ENCODE measurements around the gene NTN5. TPM values are rescaled to one million over a fixed set of nuclear protein-coding genes. Genes with fewer than 3 reads are reported as not detected.

The NTN5 gene
- total and polyA plus RNA-seq, 9 of the 15 experiments (the other 6 are each of a cell fraction or from before 2014, with no cell fraction given), result not detected

GRCh38 chr19:48637449-48637947 lies 35.3 kb downstream of the NTN5 start (continued):
- TF ChIP-seq SOX6 (IDR thresholded peaks at IDR 0.05) (0 out of 2 replicates have a peak, but pooled peaks have one; percentile 49), MAFG (tag; conservative IDR thresholded peaks at IDR 0.05) (no peak), ZNF384 (IDR thresholded peaks at IDR 0.05; ENCODE audit: low read depth, low read length) (peak; percentile 85), FIP1L1 (IDR thresholded peaks at IDR 0.05; ENCODE audit: low read depth, low read length, poor library complexity, severe bottlenecking) (peak; percentile 71), ZNF263 (CRISPR knock-in tag; IDR thresholded peaks at IDR 0.05; ENCODE audit: borderline replicate concordance) (peak; percentile 75; the same call in 1 of the 2 replicates), ASH1L (IDR thresholded peaks at IDR 0.05; ENCODE audit: borderline replicate concordance, low read depth, partially characterized antibody) (peak; percentile 89), RNF2 (IDR thresholded peaks at IDR 0.05) (peak; percentile 80), VEZF1 (CRISPR knock-in tag; IDR thresholded peaks at IDR 0.05) (peak; percentile 99), ZNF512 (tag; IDR thresholded peaks at IDR 0.05) (no peak), NEUROD1 (IDR thresholded peaks at IDR 0.05; ENCODE audit: borderline replicate concordance, low read depth, low read length, partially characterized antibody) (peak; percentile 80), E2F5 (CRISPR knock-in tag; IDR thresholded peaks at IDR 0.05) (peak; percentile 91), TEAD4 (IDR thresholded peaks at IDR 0.05; ENCODE audit: low read length) (no peak), TEAD4 (CRISPR knock-in tag; IDR thresholded peaks at IDR 0.05; ENCODE audit: borderline replicate concordance) (peak; percentile 98), ZBTB40 (IDR thresholded peaks at IDR 0.05) (peak; percentile 27; the same call in 1 of the 2 replicates), ZBTB40 (CRISPR knock-in tag; IDR thresholded peaks at IDR 0.05) (peak; percentile 61; the same call in 1 of the 2 replicates), ZNF224 (CRISPR knock-in tag; IDR thresholded peaks at IDR 0.05) (peak; percentile 95; the same call in 1 of the 2 replicates)
